HepG2 (cell line): ENCODE measurements around the gene CNP. TPM values are rescaled to one million over a fixed set of nuclear protein-coding genes. Genes with fewer than 3 reads are reported as not detected.

Source experiments
- ARHGAP35 ChIP-seq: sonication (generic); formaldehyde crosslinking; IDR thresholded peaks from 2 replicates; pipeline ENCODE4 v1.9.0; 2022; ENCODE audit warnings: mild to moderate bottlenecking, inconsistent platforms, moderate library complexity, missing genetic modification reagents, borderline replicate concordance
- DRAP1 ChIP-seq: IDR thresholded peaks from 2 replicates; pipeline ENCODE4 v1.6.1; 2016; ENCODE audit warnings: missing genetic modification reagents, missing compliant biosample characterization
- HMGXB3 ChIP-seq: sonication (generic); formaldehyde crosslinking; IDR thresholded peaks from 2 replicates; pipeline ENCODE4 v1.4.0; 2020; ENCODE audit warnings: missing genetic modification reagents, borderline replicate concordance
- MBD4 ChIP-seq: IDR thresholded peaks from 2 replicates; pipeline ENCODE4 v1.6.1; 2012; ENCODE audit warnings: low read length, inconsistent platforms, borderline replicate concordance
- NAIF1 ChIP-seq: sonication (generic); formaldehyde crosslinking; IDR thresholded peaks from 2 replicates; pipeline ENCODE4 v1.5.0; 2020; ENCODE audit warnings: mild to moderate bottlenecking, missing genetic modification reagents, borderline replicate concordance
- NCOA2 ChIP-seq: sonication (generic); formaldehyde crosslinking; IDR thresholded peaks from 2 replicates; pipeline ENCODE4 v1.8.0; 2022; ENCODE audit warnings: inconsistent platforms
- SMAD1 ChIP-seq: sonication (generic); formaldehyde crosslinking; IDR thresholded peaks from 2 replicates; pipeline ENCODE4 v1.4.0; 2020; ENCODE audit warnings: missing genetic modification reagents, low read depth, mild to moderate bottlenecking, borderline replicate concordance
- SMAD3 ChIP-seq: sonication (generic); formaldehyde crosslinking; IDR thresholded peaks from 2 replicates; pipeline ENCODE4 v1.4.0; 2020; ENCODE audit warnings: missing genetic modification reagents
- SMARCC2 ChIP-seq: fragments of 450-650 bp; IDR thresholded peaks from 2 replicates; pipeline ENCODE4 v1.6.1; 2017; ENCODE audit warnings: antibody characterized with exemption, mild to moderate bottlenecking
- SNAPC4 ChIP-seq: sonication (generic); formaldehyde crosslinking; IDR thresholded peaks from 2 replicates; pipeline ENCODE4 v1.4.0; 2020; ENCODE audit warnings: mild to moderate bottlenecking, missing genetic modification reagents
- THAP11 ChIP-seq: IDR thresholded peaks from 2 replicates; pipeline ENCODE4 v1.6.1; 2016; ENCODE audit warnings: missing biosample characterization, missing genetic modification reagents
- ZNF235 ChIP-seq: sonication (generic); formaldehyde crosslinking; IDR thresholded peaks from 2 replicates; pipeline ENCODE4 v1.8.1; 2023; ENCODE audit warnings: mild to moderate bottlenecking, missing genetic modification reagents, borderline replicate concordance
- ZNF317 ChIP-seq: sonication (generic); formaldehyde crosslinking; IDR thresholded peaks from 2 replicates; pipeline ENCODE4 v1.5.0; 2020; ENCODE audit warnings: mild to moderate bottlenecking, missing genetic modification reagents
- ZNF792 ChIP-seq: IDR thresholded peaks from 2 replicates; pipeline ENCODE4 v1.6.1; 2016
- ZNF891 ChIP-seq: sonication (generic); formaldehyde crosslinking; IDR thresholded peaks from 2 replicates; pipeline ENCODE4 v1.5.0; 2020; ENCODE audit warnings: mild to moderate bottlenecking, missing genetic modification reagents
- polyA plus RNA-seq, 8 experiments: library from polyadenylated mRNA; depleted of rRNA in 3 of 8; stranded (reverse) in 7 of 8; unstranded in 1 of 8; fragments of >200 nt; fragmentation: Illumina TruSeq in 4 of 8; extraction: Trizol in 4 of 8; gene quantifications; 2 replicates each; pipeline versions ENCODE4 v1.2.1 to v1.2.3, GENCODE V29; 2011 to 2016; ENCODE audit warnings: low read depth in 4 of 8, missing spikeins in 1 of 8, mixed read lengths in 1 of 8; ENCODE audit not compliant: insufficient read depth in 1 of 8
- total RNA-seq, 5 experiments: library from RNA; depleted of rRNA; stranded (reverse); fragments of >200 nt; fragmentation: Illumina TruSeq; extraction: Trizol; gene quantifications; 2 replicates each; pipeline ENCODE4 v1.2.3, GENCODE V29; 2016; ENCODE audit warnings: low read depth in 1 of 5
- TF ChIP-seq, protein P1 (sequence below): sonication (generic); formaldehyde crosslinking; IDR thresholded peaks from 2 replicates; pipeline ENCODE4 v1.8.0; 2023; ENCODE audit warnings: mild to moderate bottlenecking, missing genetic modification reagents

CNP gene
- total and polyA plus RNA-seq, 2 of the 13 experiments (the other 11 are each of a cell fraction or from before 2014, with no cell fraction given), result 97.2 to 161 TPM

DNA sequence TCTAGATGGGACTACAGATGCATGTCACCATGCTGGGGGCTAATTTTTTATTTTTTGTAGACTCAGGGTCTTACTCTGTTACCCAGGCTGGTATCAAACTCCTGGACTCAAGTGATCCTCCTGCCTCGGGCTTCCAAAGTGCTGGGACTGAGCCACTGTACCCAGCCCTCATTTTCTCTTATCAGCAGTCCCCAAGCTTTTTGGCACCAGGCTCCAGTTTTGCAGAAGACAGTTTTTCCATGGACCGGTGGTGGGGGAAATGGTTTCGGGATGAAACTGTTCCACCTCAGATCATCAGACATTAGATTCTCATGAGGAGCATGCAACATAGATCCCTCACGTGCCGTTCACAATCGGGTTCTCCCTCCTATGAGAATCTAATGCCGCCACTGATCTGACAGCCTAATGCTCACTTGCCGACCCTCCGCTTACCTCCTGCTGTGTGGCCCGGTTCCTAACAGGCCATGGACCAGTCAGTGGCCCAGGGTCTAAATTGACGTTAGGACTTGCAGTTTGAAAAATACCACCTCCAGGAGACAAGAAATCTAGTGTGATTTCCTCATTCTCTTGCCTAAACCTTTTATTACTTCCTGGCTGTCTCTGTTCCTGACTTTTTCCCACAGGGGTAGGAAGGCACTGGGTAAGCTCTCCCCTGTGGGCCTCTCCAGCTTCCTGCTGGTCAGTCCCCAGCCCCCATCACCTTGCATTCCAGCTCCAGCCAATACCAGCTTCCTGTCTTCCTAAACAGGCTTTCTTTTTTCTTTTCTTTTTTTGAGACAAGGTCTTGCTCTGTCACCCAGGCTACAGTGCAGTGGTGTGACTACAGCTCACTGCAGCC is 9.3 kb upstream of the CNP start (continued):
- TF ChIP-seq SNAPC4 (CRISPR knock-in tag) (peak; percentile 77; the same call in 1 of the 2 replicates), DRAP1 (peak; percentile 61; the same call in 1 of the 2 replicates), ZNF235 (CRISPR knock-in tag) (no peak), MBD4 (no peak), ARHGAP35 (CRISPR knock-in tag) (0 out of 2 replicates have a peak, but pooled peaks have one; percentile 62), NAIF1 (no peak), THAP11 (CRISPR knock-in tag) (peak; percentile 63; the same call in 1 of the 2 replicates), NCOA2 (CRISPR knock-in tag) (peak; percentile 73), ZNF317 (CRISPR knock-in tag) (0 out of 2 replicates have a peak, but pooled peaks have one; percentile 26), SMAD3 (CRISPR knock-in tag) (0 out of 2 replicates have a peak, but pooled peaks have one; percentile 19), SMARCC2 (no peak), HMGXB3 (peak; percentile 58; the same call in 1 of the 2 replicates), ZNF792 (CRISPR knock-in tag) (0 out of 2 replicates have a peak, but pooled peaks have one; percentile 15), ZNF891 (no peak), SMAD1 (no peak)
- TF ChIP-seq, protein P1, sequence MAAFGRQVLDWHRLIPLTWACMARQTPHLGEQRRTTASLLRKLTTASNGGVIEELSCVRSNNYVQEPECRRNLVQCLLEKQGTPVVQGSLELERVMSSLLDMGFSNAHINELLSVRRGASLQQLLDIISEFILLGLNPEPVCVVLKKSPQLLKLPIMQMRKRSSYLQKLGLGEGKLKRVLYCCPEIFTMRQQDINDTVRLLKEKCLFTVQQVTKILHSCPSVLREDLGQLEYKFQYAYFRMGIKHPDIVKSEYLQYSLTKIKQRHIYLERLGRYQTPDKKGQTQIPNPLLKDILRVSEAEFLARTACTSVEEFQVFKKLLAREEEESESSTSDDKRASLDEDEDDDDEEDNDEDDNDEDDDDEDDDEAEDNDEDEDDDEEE, result no peak
